SK-N-SH (cell line): ENCODE results near the gene PLOD1. TPM values are rescaled to one million over a fixed set of nuclear protein-coding genes. Genes with fewer than 3 reads are reported as not detected.

Experiments
- CTCF ChIA-PET: fragments of 300-600, 350-600 bp; formaldehyde crosslinking; extraction: SDS; loops from one replicate; lab custom pipeline; 2021; lab: Yijun Ruan, JAX
- POLR2A ChIA-PET: fragments of 350-600 bp; sonication (Branson Sonifier 250); formaldehyde crosslinking; extraction: SDS; loops from one replicate; lab custom pipeline; 2020; ENCODE audit warnings: antibody characterized with exemption, inconsistent platforms; lab: Yijun Ruan, JAX
- DNase-seq: peaks from one replicate; pipeline ENCODE4 v3.0.0; 2012
- H2AFZ ChIP-seq: fragments of 200-600 bp; sonication (generic); 2 replicates; pipeline ENCODE4 v1.8.1; 2016; ENCODE audit warnings: antibody characterized with exemption, mild to moderate bottlenecking, low read depth
- H3F3A ChIP-seq: fragments of 200-600 bp; sonication (generic); replicated peaks from 2 replicates; pipeline ENCODE3; 2016; ENCODE audit warnings: antibody characterized with exemption, mild to moderate bottlenecking; ENCODE audit not compliant: insufficient read depth
- H3K27ac ChIP-seq, 2 experiments: fragments of 200-500 bp in 1 of 2; fragments of 200-600 bp in 1 of 2; sonication (Bioruptor generic) in 1 of 2; sonication (generic), shearing (Covaris generic) in 1 of 2; 2 replicates each; pipeline versions ENCODE4 v1.5.1 to v1.6.1; 2014 to 2016; ENCODE audit warnings: low read depth in 2 of 2, inconsistent platforms in 1 of 2, low read length in 1 of 2, mild to moderate bottlenecking in 1 of 2, mixed read lengths in 1 of 2
- H3K27me3 ChIP-seq: fragments of 200-600 bp; sonication (generic), shearing (Covaris generic); 2 replicates; pipeline ENCODE4 v1.6.1; 2016; ENCODE audit warnings: mixed run types; ENCODE audit not compliant: insufficient read depth
- H3K36me3 ChIP-seq, 2 experiments: fragments of 200-500 bp in 1 of 2; fragments of 200-600 bp in 1 of 2; sonication (Bioruptor generic) in 1 of 2; sonication (generic) in 1 of 2; replicated peaks in 1 of 2; 2 replicates each; pipeline versions ENCODE3 to v1.5.1; 2014 to 2016; ENCODE audit warnings: low read length in 1 of 2, mild to moderate bottlenecking in 1 of 2; ENCODE audit not compliant: insufficient read depth in 2 of 2, control insufficient read depth in 1 of 2
- H3K4me1 ChIP-seq, 2 experiments: fragments of 200-500 bp in 1 of 2; fragments of 200-600 bp in 1 of 2; sonication (Bioruptor generic) in 1 of 2; sonication (generic), shearing (Covaris generic) in 1 of 2; 2 replicates each; pipeline versions ENCODE4 v1.5.1 to v1.6.1; 2014 to 2016; ENCODE audit warnings: low read depth in 1 of 2, low read length in 1 of 2, mixed run types in 1 of 2; ENCODE audit not compliant: insufficient read depth in 2 of 2, control insufficient read depth in 1 of 2
- H3K4me2 ChIP-seq: fragments of 200-600 bp; sonication (generic), shearing (Covaris generic); 2 replicates; pipeline ENCODE4 v1.6.1; 2017; ENCODE audit warnings: mixed run types
- H3K4me3 ChIP-seq, 2 experiments: fragments of 200-500 bp in 1 of 2; fragments of 200-600 bp in 1 of 2; sonication (Bioruptor generic) in 1 of 2; sonication (generic), shearing (Covaris generic) in 1 of 2; 2 replicates each; pipeline versions ENCODE4 v1.5.1 to v1.8.1; 2014 to 2016; ENCODE audit warnings: low read depth in 2 of 2, inconsistent platforms in 1 of 2, low read length in 1 of 2, mild to moderate bottlenecking in 1 of 2, mixed read lengths in 1 of 2, moderate library complexity in 1 of 2
- H3K79me2 ChIP-seq: fragments of 200-600 bp; sonication (generic); 2 replicates; pipeline ENCODE4 v1.8.1; 2017; ENCODE audit warnings: mild to moderate bottlenecking; ENCODE audit not compliant: insufficient read depth
- H3K9ac ChIP-seq: fragments of 200-600 bp; sonication (generic); 2 replicates; pipeline ENCODE4 v1.6.1; 2017; ENCODE audit warnings: mixed run types
- H3K9me2 ChIP-seq: fragments of 200-600 bp; sonication (generic); 2 replicates; pipeline ENCODE4 v1.6.1; 2017; ENCODE audit warnings: mixed run types
- H3K9me3 ChIP-seq: fragments of 200-600 bp; sonication (generic); 2 replicates; pipeline ENCODE4 v1.6.1; 2017; ENCODE audit warnings: mixed run types, mild to moderate bottlenecking, moderate library complexity
- H4K20me1 ChIP-seq: fragments of 200-600 bp; sonication (generic); 2 replicates; pipeline ENCODE4 v1.6.1; 2017; ENCODE audit warnings: mild to moderate bottlenecking, mixed run types; ENCODE audit not compliant: insufficient read depth
- EP300 ChIP-seq, 2 experiments: IDR thresholded peaks; 2 replicates each; pipeline versions ENCODE4 v1.4.0 to v1.6.1; 2012; ENCODE audit warnings: borderline replicate concordance in 1 of 2, low read depth in 1 of 2, low read length in 1 of 2
- EZH2phosphoT487 ChIP-seq: fragments of 200-600 bp; sonication (generic); IDR thresholded peaks from 2 replicates; pipeline ENCODE4 v1.6.1; 2017; ENCODE audit warnings: low read depth, mixed run types, mild to moderate bottlenecking, antibody characterized with exemption, moderate library complexity, borderline replicate concordance
- FOSL2 ChIP-seq: IDR thresholded peaks from 2 replicates; pipeline ENCODE4 v1.4.0; 2012; ENCODE audit warnings: low read depth, mild to moderate bottlenecking, moderate library complexity, borderline replicate concordance
- FOXJ3 ChIP-seq: sonication (generic); formaldehyde crosslinking; IDR thresholded peaks from 2 replicates; pipeline ENCODE4 v1.5.1; 2020; ENCODE audit warnings: mild to moderate bottlenecking, missing genetic modification reagents
- MEF2A ChIP-seq: IDR thresholded peaks from 2 replicates; pipeline ENCODE4 v1.4.0; 2012; ENCODE audit warnings: low read depth, borderline replicate concordance
- REST ChIP-seq: IDR thresholded peaks from 2 replicates; pipeline ENCODE4 v1.6.1; 2012; ENCODE audit warnings: mild to moderate bottlenecking, low read depth, low read length, moderate library complexity
- TAF1 ChIP-seq: IDR thresholded peaks from 2 replicates; pipeline ENCODE4 v1.6.1; 2012; ENCODE audit warnings: low read depth, mild to moderate bottlenecking, low read length, moderate library complexity, borderline replicate concordance
- TCF12 ChIP-seq: IDR thresholded peaks from 2 replicates; pipeline ENCODE4 v1.4.0; 2012
- WGBS: methylation state at CpG from one replicate; pipeline ENCODE4 v1.1.6; 2017; ENCODE audit warnings: low lambda C conversion rate; 5-methylcytosine and 5-hydroxymethylcytosine counted together
- polyA plus RNA-seq, 3 experiments: library from polyadenylated mRNA; depleted of rRNA; stranded (reverse); fragments of >200 nt; gene quantifications; 2 replicates each; pipeline ENCODE4 v1.2.3, GENCODE V29; 2012
- TF ChIP-seq, protein P1 (sequence below): IDR thresholded peaks from 2 replicates; pipeline ENCODE4 v1.4.0; 2012; ENCODE audit warnings: low read depth, borderline replicate concordance
- TF ChIP-seq, protein P2 (sequence below): IDR thresholded peaks from 2 replicates; pipeline ENCODE4 v1.4.0; 2012; ENCODE audit warnings: low read depth, borderline replicate concordance

The PLOD1 gene
- polyA plus RNA-seq, 1 of the 3 experiments (the other 2 are of a cell fraction): 257 TPM

GRCh38 chr1:11952455-11953109 is 18.1 kb downstream of the PLOD1 start (continued):
- no peak for TF ChIP-seq REST

- CTCF ChIA-PET: interaction anchor here (1.7 kb wide), 1 partner anchor 116 kb away, joined by 9 read pairs; no protein-coding TSS in a partner anchor
- Histone ChIP-seq H3K9ac (no peak overlapping the region), H3K4me2 (no peak overlapping the region), H2AFZ (no peak overlapping the region), H3K4me1 (peaks cover 0 to 8% of the 10 kb centered on the region in 2 experiments; a peak in 1 of 4 replicates), H3K9me3 (no peaks in the 10 kb centered on the region), H3K27ac (no peak overlapping the region; a peak in 1 of 4 replicates), H3K27me3 (no peaks in the 10 kb centered on the region), H3K9me2 (no peaks in the 10 kb centered on the region), H3K4me3 (no peak overlapping the region), H4K20me1 (no peaks in the 10 kb centered on the region), H3K79me2 (no peaks in the 10 kb centered on the region), H3F3A (no peaks in the 10 kb centered on the region)
- DNase-seq: no peak
- POLR2A ChIA-PET: no interaction called here
- TF ChIP-seq MEF2A (no peak), TAF1 (no peak), FOXJ3 (CRISPR knock-in tag) (no peak), EP300 (IDR thresholded peaks at IDR 0.05; ENCODE audit: borderline replicate concordance in 1 of 2, low read depth in 1 of 2, low read length in 1 of 2) (no peak)
- TF ChIP-seq, protein P1, sequence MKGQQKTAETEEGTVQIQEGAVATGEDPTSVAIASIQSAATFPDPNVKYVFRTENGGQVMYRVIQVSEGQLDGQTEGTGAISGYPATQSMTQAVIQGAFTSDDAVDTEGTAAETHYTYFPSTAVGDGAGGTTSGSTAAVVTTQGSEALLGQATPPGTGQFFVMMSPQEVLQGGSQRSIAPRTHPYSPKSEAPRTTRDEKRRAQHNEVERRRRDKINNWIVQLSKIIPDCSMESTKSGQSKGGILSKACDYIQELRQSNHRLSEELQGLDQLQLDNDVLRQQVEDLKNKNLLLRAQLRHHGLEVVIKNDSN: no peak
- TF ChIP-seq, all 33 proteins: peak for 0
- 90% methylated on average over 5 of the region's 6 CpGs for WGBS
- peaks cover 10 to 36% of the 10 kb centered on the region in 2 experiments for H3K36me3 ChIP-seq
These were observed 20.7 kb downstream of the PLOD1 start for GRCh38 chr1:11955221-11955620.

GRCh38 chr1:11957398-11957797 is 22.9 kb downstream of the PLOD1 start:
- 97% methylated on average over 3 of the region's 5 CpGs for WGBS
- POLR2A ChIA-PET: interaction anchor here (0.7 kb wide), 1 partner anchor 49 kb away, joined by 3 read pairs; no protein-coding TSS in a partner anchor
- H2AFZ ChIP-seq: no peak overlapping the region
- TF ChIP-seq FOSL2: no peak
- no peak for TF ChIP-seq REST
- TF ChIP-seq TCF12: no peak
- TF ChIP-seq, protein P2, sequence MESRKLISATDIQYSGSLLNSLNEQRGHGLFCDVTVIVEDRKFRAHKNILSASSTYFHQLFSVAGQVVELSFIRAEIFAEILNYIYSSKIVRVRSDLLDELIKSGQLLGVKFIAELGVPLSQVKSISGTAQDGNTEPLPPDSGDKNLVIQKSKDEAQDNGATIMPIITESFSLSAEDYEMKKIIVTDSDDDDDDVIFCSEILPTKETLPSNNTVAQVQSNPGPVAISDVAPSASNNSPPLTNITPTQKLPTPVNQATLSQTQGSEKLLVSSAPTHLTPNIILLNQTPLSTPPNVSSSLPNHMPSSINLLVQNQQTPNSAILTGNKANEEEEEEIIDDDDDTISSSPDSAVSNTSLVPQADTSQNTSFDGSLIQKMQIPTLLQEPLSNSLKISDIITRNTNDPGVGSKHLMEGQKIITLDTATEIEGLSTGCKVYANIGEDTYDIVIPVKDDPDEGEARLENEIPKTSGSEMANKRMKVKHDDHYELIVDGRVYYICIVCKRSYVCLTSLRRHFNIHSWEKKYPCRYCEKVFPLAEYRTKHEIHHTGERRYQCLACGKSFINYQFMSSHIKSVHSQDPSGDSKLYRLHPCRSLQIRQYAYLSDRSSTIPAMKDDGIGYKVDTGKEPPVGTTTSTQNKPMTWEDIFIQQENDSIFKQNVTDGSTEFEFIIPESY: no peak
- no peak for TF ChIP-seq MEF2A
- TF ChIP-seq, protein P1: no peak
- no peak for TF ChIP-seq TAF1
- TF ChIP-seq EZH2phosphoT487: no peak

More at GRCh38 chr1:11957398-11957797, 22.9 kb downstream of the PLOD1 start:
- H3K79me2 ChIP-seq: no peaks in the 10 kb centered on the region
- DNase-seq: no peak
- H3K4me1 ChIP-seq: peaks cover 0 to 4% of the 10 kb centered on the region in 2 experiments; a peak in 1 of 4 replicates
- peaks cover 13 to 31% of the 10 kb centered on the region in 2 experiments for H3K36me3 ChIP-seq
- no peaks in the 10 kb centered on the region for H3K27me3 ChIP-seq
- no peak overlapping the region for H3K4me2 ChIP-seq
- H3K9me3 ChIP-seq: no peaks in the 10 kb centered on the region
- no peak overlapping the region for H3K9ac ChIP-seq
- H3K9me2 ChIP-seq: no peaks in the 10 kb centered on the region
- H3K4me3 ChIP-seq: no peak overlapping the region
- CTCF ChIA-PET: interaction anchor here (2.2 kb wide), 1 partner anchor 9 kb away, joined by 6 read pairs; no protein-coding TSS in a partner anchor
- no peaks in the 10 kb centered on the region for H3F3A ChIP-seq
- no peaks in the 10 kb centered on the region for H4K20me1 ChIP-seq
- H3K27ac ChIP-seq: no peak overlapping the region
